GM18861 (cell line): ENCODE measurements around the gene TTC36.
"Not testable (repeated sequence)": the region's sequence is repeated elsewhere in the genome, so short reads cannot be mapped to it uniquely, and the experiment has no call there.

ENCODE experiments used
- ATAC-seq: cut with Tn5 transposase; IDR thresholded peaks from one replicate; pipeline ENCODE4 v1.9.1; 2021; ENCODE audit not compliant: unreplicated experiment

TTC36 gene

DNA sequence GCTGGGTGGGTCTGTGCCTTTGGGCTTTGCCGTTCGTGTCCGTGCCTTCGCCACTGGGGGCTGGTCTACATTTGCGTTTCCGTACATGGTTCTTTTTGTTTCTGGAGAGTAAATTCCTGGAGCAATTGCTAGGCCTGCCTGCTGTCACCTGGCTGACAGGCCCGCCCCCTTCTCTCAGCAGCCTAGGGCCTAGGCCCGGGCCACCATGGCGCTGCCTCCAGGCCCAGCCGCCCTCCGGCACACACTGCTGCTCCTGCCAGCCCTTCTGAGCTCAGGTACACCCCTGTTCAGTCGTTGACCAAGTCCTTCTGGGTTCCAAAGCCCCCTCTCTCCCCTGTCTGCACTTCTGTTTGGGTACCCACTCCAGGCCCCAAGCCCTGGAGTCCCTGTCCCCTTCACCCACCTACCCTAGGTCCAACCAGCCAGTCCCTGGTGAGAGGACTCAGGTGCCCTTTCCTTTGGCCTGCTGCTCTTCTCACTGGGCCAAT lies 4.4 kb downstream of the TTC36 start:
- ATAC-seq, result no peak

DNA sequence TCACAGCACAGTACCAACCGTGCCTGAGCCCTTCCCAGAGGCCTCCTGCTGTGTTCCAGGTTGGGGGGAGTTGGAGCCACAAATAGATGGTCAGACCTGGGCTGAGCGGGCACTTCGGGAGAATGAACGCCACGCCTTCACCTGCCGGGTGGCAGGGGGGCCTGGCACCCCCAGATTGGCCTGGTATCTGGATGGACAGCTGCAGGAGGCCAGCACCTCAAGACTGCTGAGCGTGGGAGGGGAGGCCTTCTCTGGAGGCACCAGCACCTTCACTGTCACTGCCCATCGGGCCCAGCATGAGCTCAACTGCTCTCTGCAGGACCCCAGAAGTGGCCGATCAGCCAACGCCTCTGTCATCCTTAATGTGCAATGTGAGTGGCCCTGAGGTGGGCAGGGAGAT lies 4.8 kb downstream of the TTC36 start:
- ATAC-seq, result no peak

DNA sequence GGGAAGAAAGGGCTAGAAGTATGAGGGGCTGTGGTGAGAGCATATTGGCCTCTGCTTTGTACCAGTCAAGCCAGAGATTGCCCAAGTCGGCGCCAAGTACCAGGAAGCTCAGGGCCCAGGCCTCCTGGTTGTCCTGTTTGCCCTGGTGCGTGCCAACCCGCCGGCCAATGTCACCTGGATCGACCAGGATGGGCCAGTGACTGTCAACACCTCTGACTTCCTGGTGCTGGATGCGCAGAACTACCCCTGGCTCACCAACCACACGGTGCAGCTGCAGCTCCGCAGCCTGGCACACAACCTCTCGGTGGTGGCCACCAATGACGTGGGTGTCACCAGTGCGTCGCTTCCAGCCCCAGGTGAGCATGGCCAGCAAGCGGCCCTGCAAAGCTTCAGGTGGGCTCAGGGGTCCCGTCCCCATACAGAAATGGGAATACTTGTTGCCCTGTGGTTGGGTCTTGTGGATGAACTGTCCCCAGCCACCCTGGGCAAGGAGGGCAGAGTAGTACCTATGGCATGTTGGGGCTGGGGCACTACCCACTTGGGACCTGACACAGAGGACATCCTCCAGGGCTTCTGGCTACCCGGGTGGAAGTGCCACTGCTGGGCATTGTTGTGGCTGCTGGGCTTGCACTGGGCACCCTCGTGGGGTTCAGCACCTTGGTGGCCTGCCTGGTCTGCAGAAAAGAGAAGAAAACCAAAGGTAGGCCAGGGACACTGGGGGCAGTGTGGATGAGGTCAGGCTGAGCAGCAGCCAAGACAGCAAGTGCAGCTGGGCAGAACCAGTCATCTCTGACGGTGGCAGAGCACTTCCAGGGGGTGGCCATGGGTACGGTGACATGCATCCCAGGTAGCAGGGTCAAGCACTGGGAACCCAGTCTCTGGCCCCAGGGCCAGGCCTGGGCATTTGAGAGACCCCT lies 5.8 kb downstream of the TTC36 start:
- ATAC-seq, result no peak

DNA sequence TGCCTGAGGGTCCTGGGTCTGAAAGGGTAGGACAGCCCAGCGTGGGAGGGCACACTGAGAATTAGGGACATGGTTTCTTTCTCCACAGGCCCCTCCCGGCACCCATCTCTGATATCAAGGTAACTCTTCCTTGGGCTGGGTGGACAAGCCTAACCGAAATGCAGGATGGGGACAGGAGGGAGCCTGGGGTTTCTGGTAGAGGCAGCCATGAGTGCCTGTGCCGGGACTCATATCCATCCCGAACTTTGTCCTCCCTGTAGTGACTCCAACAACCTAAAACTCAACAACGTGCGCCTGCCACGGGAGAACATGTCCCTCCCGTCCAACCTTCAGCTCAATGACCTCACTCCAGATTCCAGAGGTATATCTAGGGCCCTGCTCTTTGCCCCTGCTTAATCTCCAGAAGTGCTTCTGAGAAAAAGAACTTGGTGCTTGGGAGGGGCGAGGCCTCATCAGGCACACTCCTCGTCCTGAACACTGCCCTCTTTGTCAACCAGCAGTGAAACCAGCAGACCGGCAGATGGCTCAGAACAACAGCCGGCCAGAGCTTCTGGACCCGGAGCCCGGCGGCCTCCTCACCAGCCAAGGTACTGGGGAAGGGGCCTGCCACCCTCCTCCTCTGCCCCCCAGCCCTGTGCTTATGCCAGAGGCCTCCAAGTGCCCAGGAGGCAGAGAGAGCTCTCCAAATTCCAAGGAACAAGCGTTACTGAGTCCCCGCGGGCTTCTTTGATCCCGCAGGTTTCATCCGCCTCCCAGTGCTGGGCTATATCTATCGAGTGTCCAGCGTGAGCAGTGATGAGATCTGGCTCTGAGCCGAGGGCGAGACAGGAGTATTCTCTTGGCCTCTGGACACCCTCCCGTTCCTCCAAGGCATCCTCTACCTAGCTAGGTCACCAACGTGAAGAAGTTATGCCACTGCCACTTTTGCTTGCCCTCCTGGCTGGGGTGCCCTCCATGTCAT lies 6.8 kb downstream of the TTC36 start:
- no peak for ATAC-seq

DNA sequence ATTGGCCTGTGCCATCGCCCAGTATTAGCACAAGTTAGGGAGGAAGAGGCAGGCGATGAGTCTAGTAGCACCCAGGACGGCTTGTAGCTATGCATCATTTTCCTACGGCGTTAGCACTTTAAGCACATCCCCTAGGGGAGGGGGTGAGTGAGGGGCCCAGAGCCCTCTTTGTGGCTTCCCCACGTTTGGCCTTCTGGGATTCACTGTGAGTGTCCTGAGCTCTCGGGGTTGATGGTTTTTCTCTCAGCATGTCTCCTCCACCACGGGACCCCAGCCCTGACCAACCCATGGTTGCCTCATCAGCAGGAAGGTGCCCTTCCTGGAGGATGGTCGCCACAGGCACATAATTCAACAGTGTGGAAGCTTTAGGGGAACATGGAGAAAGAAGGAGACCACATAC lies 8.0 kb downstream of the TTC36 start:
- ATAC-seq, result no peak

DNA sequence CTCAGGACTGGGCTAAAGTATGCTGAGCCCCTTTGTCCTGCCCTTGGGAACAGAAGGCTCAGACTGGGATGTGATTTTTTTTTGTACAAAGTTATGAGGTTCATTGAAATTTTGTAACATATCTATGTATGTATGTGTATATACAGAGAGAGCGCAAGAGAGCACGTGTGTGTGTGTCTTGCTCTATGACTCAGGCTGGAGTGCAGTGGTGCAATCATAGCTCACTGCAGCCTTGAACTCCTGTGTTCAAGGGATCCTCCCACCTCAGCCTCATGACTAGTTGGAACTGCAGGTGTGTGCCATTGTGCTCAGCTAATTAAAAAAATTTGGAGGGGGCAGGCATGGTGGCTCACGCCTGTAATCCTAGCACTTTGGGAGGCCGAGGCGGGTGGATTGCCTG lies 9.5 kb downstream of the TTC36 start:
- ATAC-seq, result no peak

DNA sequence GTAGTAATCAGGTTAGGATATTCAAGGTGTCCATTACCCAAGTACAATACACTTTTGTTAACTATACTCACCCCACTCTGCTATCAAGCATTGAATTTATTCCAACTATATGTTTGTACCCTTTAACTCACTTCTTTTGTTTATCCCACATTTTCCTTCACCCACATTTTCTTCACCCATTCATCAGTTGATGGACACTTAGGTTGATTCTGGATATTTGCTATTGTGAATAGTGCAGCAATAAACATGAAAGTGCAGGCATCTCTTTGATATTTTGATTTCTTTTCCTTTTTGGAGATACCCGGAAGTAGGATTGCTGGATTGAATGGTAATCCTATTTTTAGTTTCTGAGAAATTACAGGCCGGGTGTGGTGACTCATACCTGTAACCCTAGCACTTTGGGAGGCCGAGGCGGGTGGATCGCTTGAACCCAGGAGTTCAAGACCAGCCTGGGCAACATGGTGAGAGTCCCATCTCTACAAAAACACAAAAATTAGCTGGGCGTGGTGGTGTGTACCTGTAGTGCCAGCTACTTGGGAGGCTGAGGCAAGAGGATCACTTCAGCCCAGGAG lies 10.2 kb downstream of the TTC36 start:
- no peak for ATAC-seq

DNA sequence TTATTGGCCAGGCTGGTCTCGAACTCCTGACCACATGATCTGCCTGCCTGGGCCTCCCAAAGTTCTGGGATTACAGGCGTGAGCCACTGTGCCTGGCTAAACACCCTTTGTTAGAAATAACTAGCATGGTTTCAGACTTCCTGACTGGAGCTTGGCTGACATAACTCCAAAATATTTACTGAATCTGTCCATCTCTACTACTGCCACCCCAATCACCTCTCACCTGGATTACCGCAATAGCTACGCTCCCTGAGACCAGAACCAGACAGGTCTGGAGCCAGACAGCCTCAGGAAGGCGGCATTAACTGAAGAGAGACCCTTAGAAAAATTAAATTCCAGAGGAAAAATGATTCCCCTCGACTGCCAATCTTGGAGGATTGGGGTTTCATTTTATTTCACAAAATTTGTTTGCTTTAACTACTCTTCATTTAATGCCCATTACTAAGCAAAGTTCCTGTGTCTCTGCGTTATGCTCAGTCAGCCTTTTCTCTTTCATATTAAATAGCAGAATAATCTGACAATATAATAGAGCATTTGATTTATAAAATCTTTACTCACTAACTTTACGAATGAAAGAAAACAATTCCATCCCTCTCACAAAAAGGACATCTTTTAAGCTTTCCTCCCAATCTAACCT lies 16.9 kb downstream of the TTC36 start:
- no peak for ATAC-seq

DNA sequence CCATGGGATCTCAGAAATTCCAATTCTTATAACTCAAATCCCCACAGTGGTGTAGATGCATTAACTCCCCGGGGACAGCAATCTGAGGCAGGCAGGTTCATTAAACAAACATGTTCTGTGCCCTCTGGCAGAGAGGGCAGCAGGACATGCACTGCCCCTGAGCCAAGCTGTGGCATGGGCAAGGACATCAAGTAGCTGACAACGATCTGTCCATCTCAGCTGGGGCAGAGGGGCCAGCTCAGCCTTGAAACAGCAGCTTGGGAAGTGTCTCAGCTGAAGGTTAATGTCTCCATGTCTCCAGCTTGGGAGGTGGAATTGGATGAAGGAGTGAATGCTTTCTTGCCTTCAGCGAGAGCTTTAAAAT lies 17.4 kb downstream of the TTC36 start:
- no peak for ATAC-seq

DNA sequence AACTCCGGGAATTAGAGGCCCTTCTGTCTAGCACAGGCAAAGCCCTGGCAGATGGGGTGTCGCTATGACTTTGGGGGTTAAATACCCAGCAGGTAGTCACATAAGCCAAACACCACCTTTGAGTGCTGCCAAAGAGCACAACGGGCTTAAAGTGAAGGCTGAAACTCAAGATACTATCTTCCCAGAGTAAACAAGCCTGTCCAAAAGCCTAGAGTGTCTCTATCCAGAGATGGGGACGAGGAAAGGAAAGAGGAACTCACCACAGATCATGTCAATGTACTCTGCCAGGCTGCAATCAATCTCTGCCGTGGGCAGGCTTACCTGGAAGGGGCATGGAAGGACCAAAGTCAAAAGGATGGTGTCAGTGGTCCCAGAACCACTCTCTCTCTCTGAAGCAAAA lies 18.3 kb downstream of the TTC36 start:
- no peak for ATAC-seq

DNA sequence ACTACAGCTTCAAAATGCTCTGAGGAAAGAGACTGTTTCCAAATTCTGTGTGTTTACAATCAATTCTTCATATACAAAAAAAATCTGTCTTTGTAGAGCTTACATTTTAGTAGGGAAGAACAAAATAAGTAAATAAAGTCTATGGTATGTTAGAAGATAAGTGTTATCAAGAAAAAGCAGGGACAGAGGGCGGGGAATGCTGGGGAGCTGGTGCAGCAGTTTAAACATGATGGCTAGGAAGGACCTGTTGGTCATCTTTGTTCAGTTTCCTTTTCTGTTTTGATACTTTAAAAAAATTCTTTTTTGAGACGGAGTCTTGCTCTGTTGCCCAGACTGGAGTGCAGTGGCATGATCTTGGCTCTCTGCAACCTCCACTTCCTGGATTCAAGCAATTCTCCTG lies 19.9 kb downstream of the TTC36 start:
- ATAC-seq, result no peak

DNA sequence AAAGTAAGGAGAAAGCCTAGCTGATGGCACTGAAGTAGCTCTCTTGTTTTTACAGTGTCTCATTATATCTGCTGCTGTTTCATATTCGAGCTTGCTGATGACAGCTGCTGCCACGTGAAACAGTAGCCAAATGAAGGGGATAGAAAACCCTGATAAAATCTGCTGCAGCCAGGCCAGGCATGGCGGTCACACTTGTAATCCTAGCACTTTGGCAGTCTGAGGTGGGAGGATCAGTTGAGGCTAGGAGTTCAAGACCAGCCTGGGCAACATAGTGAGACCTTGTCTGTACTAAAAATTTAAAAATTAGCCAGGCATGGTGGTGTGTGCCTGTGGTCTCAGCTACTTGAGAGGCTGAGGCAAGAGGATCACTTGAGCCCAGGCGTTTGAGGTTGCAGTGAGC lies 25.1 kb downstream of the TTC36 start:
- no peak for ATAC-seq

DNA sequence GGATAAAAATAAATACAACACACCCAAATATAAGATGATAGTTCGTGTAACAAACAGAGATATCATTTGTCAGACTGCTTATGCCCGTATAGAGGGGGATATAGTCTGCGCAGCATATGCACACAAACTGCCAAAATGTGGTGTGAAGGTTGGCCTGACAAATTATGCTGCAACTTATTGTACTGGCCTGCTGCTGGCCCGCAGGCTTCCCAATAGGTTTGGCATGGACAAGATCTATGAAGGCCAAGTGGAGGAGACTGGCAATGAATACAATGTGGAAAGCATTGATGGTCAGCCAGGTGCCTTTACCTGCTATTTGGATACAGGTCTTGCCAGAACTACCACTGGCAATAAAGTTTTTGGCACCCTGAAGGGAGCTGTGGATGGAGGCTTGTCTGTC lies 33.5 kb downstream of the TTC36 start:
- no peak for ATAC-seq

DNA sequence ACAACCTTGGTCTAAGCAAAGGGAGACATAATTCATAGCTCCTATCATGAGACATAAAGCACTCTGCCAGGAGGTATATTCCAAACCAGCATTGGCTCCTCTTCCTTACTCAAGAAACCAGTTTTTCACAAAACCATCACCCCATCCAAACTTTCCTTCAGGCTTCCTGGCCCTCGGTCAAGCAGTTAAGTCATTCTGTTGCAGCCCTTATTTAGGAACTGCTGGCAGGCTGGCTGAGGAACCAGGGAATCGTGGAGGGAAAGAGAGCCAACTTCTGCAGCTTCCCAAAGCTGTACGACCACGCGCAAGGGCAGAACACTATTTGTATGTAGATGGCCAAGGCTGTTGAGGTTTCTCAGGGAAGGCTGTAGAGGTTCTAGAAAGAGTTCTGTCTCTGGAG lies 37.8 kb downstream of the TTC36 start:
- no peak for ATAC-seq

DNA sequence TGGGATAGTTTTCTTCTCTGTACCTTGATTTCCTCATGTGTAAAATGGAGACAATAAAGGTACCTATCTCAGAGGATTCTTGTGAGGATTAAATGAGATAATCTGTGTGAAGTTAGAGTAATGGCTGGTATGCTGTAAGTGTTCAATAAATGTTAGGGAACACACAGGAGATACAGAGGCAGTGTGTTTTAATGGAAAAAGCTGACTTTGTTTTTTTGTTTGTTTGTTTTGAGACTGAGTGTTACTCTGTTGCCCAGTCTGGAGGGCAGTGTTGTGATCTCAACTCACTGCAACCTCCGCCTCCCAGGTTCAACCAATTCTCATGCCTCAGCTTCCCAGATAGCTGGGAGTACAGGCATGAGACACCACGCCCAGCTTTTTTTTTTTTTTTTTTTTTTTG lies 42.4 kb downstream of the TTC36 start:
- no peak for ATAC-seq

DNA sequence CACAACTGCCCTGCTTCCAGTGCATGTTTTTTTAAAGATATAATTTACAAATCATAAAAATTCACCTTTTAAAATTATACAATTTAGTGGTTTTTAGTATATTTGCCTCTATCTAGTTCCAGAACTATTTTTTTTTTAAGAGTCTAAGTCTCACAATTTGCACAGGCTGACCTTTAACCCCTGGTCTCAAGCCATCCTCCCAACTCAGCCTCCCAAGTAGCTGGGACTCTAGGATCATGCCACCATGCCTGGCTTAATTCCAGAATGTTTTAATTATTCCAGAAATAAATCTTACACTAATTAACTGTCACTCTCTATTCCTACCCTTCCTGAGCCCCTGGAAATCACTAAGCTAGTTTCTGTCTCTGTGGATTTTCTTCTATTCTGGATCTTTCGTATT lies 43.5 kb downstream of the TTC36 start:
- ATAC-seq, result no peak

DNA sequence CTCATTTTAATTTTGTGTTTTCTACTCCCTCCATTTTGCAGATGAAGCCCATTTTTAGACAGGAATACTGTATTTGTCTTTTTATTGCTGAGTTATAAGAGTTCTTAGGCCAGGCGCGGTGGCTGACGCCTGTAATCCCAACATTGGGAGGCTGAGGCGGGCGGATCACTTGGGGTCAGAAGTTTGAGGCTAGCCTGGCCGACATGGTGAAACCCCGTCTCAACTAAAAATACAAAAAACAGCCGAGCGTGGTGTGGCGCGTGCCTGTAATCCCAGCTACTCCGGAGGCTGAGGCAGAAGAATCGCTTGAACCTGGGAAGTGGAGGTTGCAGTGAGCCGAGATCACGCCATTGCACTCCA lies 44.4 kb downstream of the TTC36 start:
- ATAC-seq, result not testable (repeated sequence)

DNA sequence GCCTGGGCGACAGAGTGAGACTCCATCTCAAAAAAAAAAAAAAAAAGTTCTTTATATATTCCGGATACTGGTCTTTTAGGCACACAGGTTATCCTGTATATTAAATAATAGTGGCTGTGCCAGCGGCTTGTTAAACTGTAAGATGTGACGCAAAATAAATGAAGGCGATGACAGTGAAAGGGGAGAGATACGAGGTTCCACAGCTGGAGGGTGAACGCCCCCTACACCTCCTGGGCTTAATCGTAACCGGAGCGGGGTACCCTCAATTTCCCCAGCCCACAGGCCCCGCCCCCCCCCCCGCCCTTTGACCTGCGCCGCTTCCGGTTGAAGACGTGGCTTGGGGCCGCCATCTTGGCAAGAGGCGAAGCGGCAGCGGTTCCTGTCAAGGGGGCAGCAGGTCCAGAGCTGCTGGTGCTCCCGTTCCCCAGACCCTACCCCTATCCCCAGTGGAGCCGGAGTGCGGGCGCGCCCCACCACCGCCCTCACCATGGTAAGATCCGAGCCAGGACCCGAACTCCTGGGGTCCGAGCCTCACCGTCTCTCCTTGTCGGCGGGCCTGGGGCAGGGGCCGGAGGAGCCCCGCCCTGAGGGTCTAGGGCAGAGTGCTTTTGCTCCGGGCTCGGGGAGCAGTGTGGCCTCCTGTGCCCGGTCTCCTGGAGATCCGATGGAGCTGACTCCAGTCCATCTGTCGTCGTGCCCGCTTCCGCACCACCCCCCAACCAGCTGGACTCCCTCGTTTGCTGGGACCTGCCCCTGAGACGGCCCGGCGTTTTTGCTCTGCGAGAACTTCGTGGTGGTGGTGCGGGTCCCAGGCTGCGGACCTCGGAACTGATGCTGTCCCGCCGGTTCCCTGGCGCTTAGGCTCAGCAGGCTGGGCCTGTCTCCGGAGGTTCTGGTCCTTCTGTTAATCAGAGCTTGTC lies 45.0 kb downstream of the TTC36 start, which contains the start of gene ARCN1:
TSS of gene ARCN1 (plus strand) at position 349 of the 920 bp plus-strand sequence. CDS start at position 488, 139 bp downstream.
- peak; percentile 52 for ATAC-seq

DNA sequence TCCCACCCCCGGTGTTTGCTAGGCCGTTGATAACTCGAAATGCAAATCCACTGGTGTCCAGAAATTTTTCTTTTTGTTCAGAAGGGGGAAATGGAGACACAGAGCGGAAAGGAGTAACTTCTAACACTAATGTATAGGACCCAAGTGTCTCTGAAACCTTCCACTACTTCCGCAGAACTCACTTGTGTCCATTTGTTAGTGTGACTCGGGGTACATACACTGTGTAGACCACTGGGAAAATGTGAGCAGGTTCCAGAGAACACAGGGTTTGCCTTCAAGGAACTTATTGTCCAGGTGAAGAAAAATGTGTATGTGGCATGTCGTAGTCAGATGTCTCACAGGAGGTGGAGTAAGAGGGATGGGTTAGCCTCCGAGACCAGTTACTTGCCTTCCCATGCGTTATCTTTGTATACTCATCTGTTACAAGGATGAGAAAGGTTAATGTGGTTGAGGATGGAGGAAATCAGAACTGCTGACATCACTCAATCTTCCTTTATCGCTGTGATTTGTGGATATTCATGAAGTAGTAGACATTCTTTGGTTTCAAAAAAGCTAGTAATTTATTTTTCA lies 45.8 kb downstream of the TTC36 start:
- no peak for ATAC-seq

DNA sequence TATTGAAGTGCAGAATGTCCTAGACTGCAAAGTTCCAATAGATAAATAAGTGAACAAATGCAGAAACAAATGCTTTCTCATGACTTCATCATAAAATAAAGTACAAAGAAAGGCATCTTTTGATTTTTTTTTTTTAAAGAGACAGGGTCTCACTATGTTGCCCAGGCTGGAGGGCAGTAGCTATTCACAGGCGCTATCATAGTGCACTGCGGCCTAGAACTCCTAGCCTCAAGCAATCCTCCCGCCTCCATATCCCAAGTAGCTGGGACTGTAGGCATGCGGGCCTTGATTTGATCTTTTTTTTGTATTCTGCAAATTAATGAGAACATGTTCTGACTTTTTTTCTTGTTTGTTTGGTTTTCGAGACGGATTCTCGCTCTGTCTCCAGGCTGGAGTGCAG lies 47.4 kb downstream of the TTC36 start:
- ATAC-seq, result no peak
